A549 (cell line): ENCODE results near the gene HSPA4. TPM values are rescaled to one million over a fixed set of nuclear protein-coding genes. Genes with fewer than 3 reads are reported as not detected.

Experiments
- ATAC-seq, 2 experiments: fragments of 200-7000 bp in 1 of 2; fragments of >200 bp in 1 of 2; cut with Nextera tagmentation in 1 of 2; cut with Tn5 transposase in 1 of 2; 3 replicates each; pipeline versions ENCODE4 v1.8.0 to v1.9.1; 2018 to 2020; ENCODE audit warnings: mild to moderate bottlenecking in 1 of 2, moderate library complexity in 1 of 2
- CTCF ChIA-PET: fragments of 300-600 bp; sonication (Branson Sonifier 250); formaldehyde crosslinking; extraction: SDS; loops from one replicate; lab custom pipeline; 2021; ENCODE audit warnings: antibody characterized with exemption, inconsistent platforms; lab: Yijun Ruan, JAX
- POLR2A ChIA-PET: fragments of 350-600 bp; formaldehyde crosslinking; extraction: SDS; loops from one replicate; lab custom pipeline; 2021; ENCODE audit warnings: antibody characterized with exemption, inconsistent platforms; lab: Yijun Ruan, JAX
- DNase-seq, 2 experiments: peaks; one replicate each; pipeline versions ENCODE4 v3.0.0 to v3.0.0-alpha.2; 2011 to 2016; ENCODE audit warnings: low read depth in 1 of 2, low spot score in 1 of 2
- FAIRE-seq: peaks from 2 replicates; lab custom pipeline; 2011; peaks lifted over from hg19 to GRCh38; lab: Jason Lieb, UNC
- H3K27ac ChIP-seq, 2 experiments: fragments of >200 bp; sonication (Bioruptor Twin); formaldehyde crosslinking; 3 replicates each; pipeline ENCODE4 v1.5.1; 2016 to 2017
- H3K4me1 ChIP-seq: fragments of >200 bp; sonication (Bioruptor Twin); formaldehyde crosslinking; 3 replicates; pipeline ENCODE4 v1.6.1; 2016
- H3K4me2 ChIP-seq: fragments of >200 bp; sonication (Bioruptor Twin); formaldehyde crosslinking; 3 replicates; pipeline ENCODE4 v1.6.1; 2016
- H3K4me3 ChIP-seq: fragments of >200 bp; sonication (Bioruptor Twin); formaldehyde crosslinking; 3 replicates; pipeline ENCODE4 v1.5.1; 2016
- H3K9me3 ChIP-seq: fragments of >200 bp; sonication (Bioruptor Twin); formaldehyde crosslinking; 3 replicates; pipeline ENCODE4 v1.6.1; 2016
- ATOH8 ChIP-seq: fragments of 250-450 bp; sonication (Bioruptor Pico); IDR thresholded peaks from 2 replicates; pipeline ENCODE4 v1.5.0; 2020; ENCODE audit warnings: low read depth, mild to moderate bottlenecking, moderate library complexity
- E2F6 ChIP-seq: IDR thresholded peaks from 2 replicates; pipeline ENCODE4 v1.6.1; 2012; ENCODE audit warnings: low read depth, borderline replicate concordance
- FOXS1 ChIP-seq: fragments of 250-450 bp; sonication (Bioruptor Pico); IDR thresholded peaks from 2 replicates; pipeline ENCODE4 v1.5.0; 2020; ENCODE audit warnings: mild to moderate bottlenecking, moderate library complexity
- HOXA7 ChIP-seq: fragments of 250-450 bp; sonication (Bioruptor Pico); IDR thresholded peaks from 2 replicates; pipeline ENCODE4 v1.5.0; 2020; ENCODE audit warnings: mild to moderate bottlenecking, moderate library complexity
- MAFK ChIP-seq: fragments of 450-650 bp; IDR thresholded peaks from 2 replicates; pipeline ENCODE4 v1.6.1; 2014; ENCODE audit not compliant: partially characterized antibody
- MAX ChIP-seq: IDR thresholded peaks from 2 replicates; pipeline ENCODE4 v1.6.1; 2012
- POLR2AphosphoS2 ChIP-seq: conservative IDR thresholded peaks from 2 replicates; pipeline ENCODE4 v1.6.1; 2012; ENCODE audit warnings: low read length, improper control_type of control experiment, inconsistent platforms
- RARB ChIP-seq: fragments of 250-450 bp; sonication (Bioruptor Pico); IDR thresholded peaks from 2 replicates; pipeline ENCODE4 v1.8.0; 2021; ENCODE audit warnings: mild to moderate bottlenecking, moderate library complexity
- RCOR1 ChIP-seq: fragments of 150-350 bp; IDR thresholded peaks from 2 replicates; pipeline ENCODE4 v1.6.1; 2014; ENCODE audit warnings: antibody characterized with exemption, low read length, low read depth
- REST ChIP-seq: fragments of 200-600 bp; sonication (generic); IDR thresholded peaks from 2 replicates; pipeline ENCODE4 v1.6.1; 2016; ENCODE audit warnings: antibody characterized with exemption, mild to moderate bottlenecking, moderate library complexity
- TFCP2L1 ChIP-seq: fragments of 250-450 bp; sonication (Bioruptor Pico); IDR thresholded peaks from 2 replicates; pipeline ENCODE4 v1.5.0; 2021; ENCODE audit warnings: mild to moderate bottlenecking
- TP53 ChIP-seq: fragments of 250-450 bp; sonication (Bioruptor Pico); IDR thresholded peaks from 2 replicates; pipeline ENCODE4 v1.5.0; 2021; ENCODE audit warnings: mild to moderate bottlenecking, moderate library complexity
- WGBS: methylation state at CpG from one replicate; pipeline ENCODE4 v1.1.6; 2017; ENCODE audit errors: missing lambda C conversion rate; 5-methylcytosine and 5-hydroxymethylcytosine counted together
- polyA plus RNA-seq, 4 experiments: library from polyadenylated mRNA; depleted of rRNA in 3 of 4; stranded (reverse); fragments of >200 nt; fragmentation: RNase III in 1 of 4; extraction: RNeasy Plus Mini Kit Qiagen cat#74134 plus additional on column Dnase treatment in 1 of 4; gene quantifications; 2 replicates in 3 of 4; 3 replicates in 1 of 4; pipeline ENCODE4 v1.2.3, GENCODE V29; 2011 to 2017
- TF ChIP-seq, protein P1 (sequence below): fragments of >200 bp; sonication (Bioruptor Twin); formaldehyde crosslinking; IDR thresholded peaks from 3 replicates; pipeline ENCODE4 v1.6.1; 2016

HSPA4 gene
- polyA plus RNA-seq, 2 of the 4 experiments (the other 2 are of a cell fraction), result 160 to 166 TPM

DNA sequence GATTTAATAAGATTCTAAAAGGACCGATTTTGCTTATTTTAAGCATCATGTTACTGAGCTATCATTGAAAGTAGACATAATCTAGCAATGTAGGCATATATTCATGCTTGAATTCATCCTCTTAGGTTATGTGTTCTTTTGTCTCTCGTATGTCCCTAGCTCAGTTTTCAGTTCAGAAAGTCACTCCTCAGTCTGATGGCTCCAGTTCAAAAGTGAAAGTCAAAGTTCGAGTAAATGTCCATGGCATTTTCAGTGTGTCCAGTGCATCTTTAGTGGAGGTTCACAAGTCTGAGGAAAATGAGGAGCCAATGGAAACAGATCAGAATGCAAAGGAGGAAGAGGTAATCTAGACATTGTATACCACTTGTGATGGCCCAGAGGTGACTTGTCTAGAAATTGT is 39.2 kb downstream of the HSPA4 start:
- no peak overlapping the region for H3K4me3 ChIP-seq
- TF ChIP-seq E2F6, result no peak
- TF ChIP-seq RCOR1, result no peak
- no peak for TF ChIP-seq ATOH8
- no peak for TF ChIP-seq HOXA7 (CRISPR knock-in tag)
- ATAC-seq (no peak), FAIRE-seq (no peak), DNase-seq (no peak)
- WGBS, result 90% methylated on average over 3 of the region's 3 CpGs
- no peak overlapping the region for H3K4me2 ChIP-seq
- POLR2A ChIA-PET, result interaction anchor here (0.5 kb wide), 1 partner anchor 79 kb away, joined by 5 read pairs; no protein-coding TSS in a partner anchor
- no peaks in the 10 kb centered on the region for H3K9me3 ChIP-seq
- no peaks in the 10 kb centered on the region for H3K4me1 ChIP-seq
- no peak overlapping the region for H3K27ac ChIP-seq
- CTCF ChIA-PET, result interaction anchor here (1.3 kb wide), 2 partner anchors 21 to 23 kb away, joined by 3 read pairs; no protein-coding TSS in a partner anchor

GRCh38 chr5:133106343-133106742 is 54.5 kb downstream of the HSPA4 start:
- H3K4me2 ChIP-seq, result no peak overlapping the region
- CTCF ChIA-PET, result interaction anchor here (0.9 to 3.3 kb wide), 4 partner anchors 22 to 763 kb away, joined by 3 to 22 read pairs (median 7); no protein-coding TSS in a partner anchor
- H3K4me3 ChIP-seq, result no peak overlapping the region
- FAIRE-seq (no peak), DNase-seq (no peak)
- no peaks in the 10 kb centered on the region for H3K9me3 ChIP-seq
- H3K4me1 ChIP-seq, result peaks cover 12% of the 10 kb centered on the region; the same call in 2 of the 3 replicates
- POLR2A ChIA-PET, result interaction anchor here (0.6 kb wide), 2 partner anchors 28 to 97 kb away, joined by 3 to 4 read pairs; no protein-coding TSS in a partner anchor
- TF ChIP-seq, protein P1, sequence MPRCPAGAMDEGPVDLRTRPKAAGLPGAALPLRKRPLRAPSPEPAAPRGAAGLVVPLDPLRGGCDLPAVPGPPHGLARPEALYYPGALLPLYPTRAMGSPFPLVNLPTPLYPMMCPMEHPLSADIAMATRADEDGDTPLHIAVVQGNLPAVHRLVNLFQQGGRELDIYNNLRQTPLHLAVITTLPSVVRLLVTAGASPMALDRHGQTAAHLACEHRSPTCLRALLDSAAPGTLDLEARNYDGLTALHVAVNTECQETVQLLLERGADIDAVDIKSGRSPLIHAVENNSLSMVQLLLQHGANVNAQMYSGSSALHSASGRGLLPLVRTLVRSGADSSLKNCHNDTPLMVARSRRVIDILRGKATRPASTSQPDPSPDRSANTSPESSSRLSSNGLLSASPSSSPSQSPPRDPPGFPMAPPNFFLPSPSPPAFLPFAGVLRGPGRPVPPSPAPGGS, result no peak
- TF ChIP-seq FOXS1 (CRISPR knock-in tag) (no peak), MAX (no peak), POLR2AphosphoS2 (no peak), E2F6 (no peak), TP53 (no peak), TFCP2L1 (CRISPR knock-in tag) (no peak), RARB (CRISPR knock-in tag) (no peak), REST (no peak), MAFK (no peak)
- TF ChIP-seq, all 56 proteins: peak for 0
- no peak for ATAC-seq
- no peak overlapping the region for H3K27ac ChIP-seq
- WGBS, result 84% methylated on average over 2 of the region's 3 CpGs
